Stimulated activated CD4-positive, alpha-beta T cell treated with anti-CD3 and anti-CD28 coated beads, Interleukin-4, amount 100 ng/mL, for 24 hours (primary cell): ENCODE measurements around the gene PYGO2.
A peak's percentile ranks its signal among the peaks of the same experiment; 100 is the strongest.
"Not testable (repeated sequence)": the region's sequence is repeated elsewhere in the genome, so short reads cannot be mapped to it uniquely, and the experiment has no call there.

ENCODE experiments used
- DNase-seq: peaks from one replicate; pipeline ENCODE4 v3.0.0-alpha.2; 2020

Gene PYGO2

GRCh38 chr1:154999571-155000410, 38.2 kb upstream of the PYGO2 start:
- peak; percentile 66 for DNase-seq

GRCh38 chr1:154998818-154999570, 37.4 kb upstream of the PYGO2 start:
- peak; percentile 76 for DNase-seq

GRCh38 chr1:154998201-154998780, 36.7 kb upstream of the PYGO2 start:
- DNase-seq, result no peak

GRCh38 chr1:154996966-154997701, 35.6 kb upstream of the PYGO2 start:
- DNase-seq, result no peak

GRCh38 chr1:154995301-154995983, 33.9 kb upstream of the PYGO2 start:
- DNase-seq, result not testable (repeated sequence)

- DNase-seq, result no peak
These were observed 33.0 kb upstream of the PYGO2 start for GRCh38 chr1:154994591-154994990.

- DNase-seq, result no peak
These were observed 32.6 kb upstream of the PYGO2 start for GRCh38 chr1:154994269-154994587.

GRCh38 chr1:154993572-154994268, 32.1 kb upstream of the PYGO2 start, which contains the start of gene LENEP:
Gene LENEP, plus strand, starts transcription at chr1:154993586. Its CDS starts 22 bp downstream, at chr1:154993608.
- no peak for DNase-seq

- DNase-seq, result no peak
These were observed 31.4 kb upstream of the PYGO2 start for GRCh38 chr1:154992721-154993571.

GRCh38 chr1:154990276-154990675, 28.7 kb upstream of the PYGO2 start:
- DNase-seq, result no peak

- DNase-seq, result no peak
These were observed 27.7 kb upstream of the PYGO2 start for GRCh38 chr1:154989195-154989860.

- no peak for DNase-seq
These were observed 26.7 kb upstream of the PYGO2 start for GRCh38 chr1:154988058-154988954.

GRCh38 chr1:154987326-154987725, 25.7 kb upstream of the PYGO2 start:
- no peak for DNase-seq

GRCh38 chr1:154986736-154987135, 25.2 kb upstream of the PYGO2 start:
- DNase-seq, result not testable (repeated sequence)

GRCh38 chr1:154983776-154984466, 22.3 kb upstream of the PYGO2 start:
- DNase-seq, result no peak

- peak; percentile 98 for DNase-seq
These were observed 21.5 kb upstream of the PYGO2 start, which contains the start of gene FLAD1 for GRCh38 chr1:154982897-154983648. Gene FLAD1, plus strand, starts transcription at chr1:154983344. Its CDS starts 351 bp downstream, at chr1:154983695.

- no peak for DNase-seq
These were observed 20.8 kb upstream of the PYGO2 start for GRCh38 chr1:154982341-154982740.

- no peak for DNase-seq
These were observed 16.8 kb upstream of the PYGO2 start for GRCh38 chr1:154978360-154978759.
